Upper lobe of right lung (tissue), 1 donor: ENCODE data around the gene ZNF260. TPM values are rescaled to one million over a fixed set of nuclear protein-coding genes. Genes with fewer than 3 reads are reported as not detected.

Experiments
- ATAC-seq: fragments of 200-7000 bp; cut with Tn5 transposase; one replicate; pipeline ENCODE4 v1.9.1; 2020; ENCODE audit warnings: mild to moderate bottlenecking, moderate library complexity
- DNase-seq: peaks from one replicate; pipeline ENCODE4 v3.0.0-alpha.2; 2020
- H3K27ac ChIP-seq: fragments of 200-600 bp; one replicate; pipeline ENCODE4 v1.8.0; 2022
- H3K27me3 ChIP-seq: fragments of 200-600 bp; one replicate; pipeline ENCODE4 v1.8.0; 2022; ENCODE audit warnings: mild to moderate bottlenecking
- H3K36me3 ChIP-seq: fragments of 200-600 bp; one replicate; pipeline ENCODE4 v1.8.0; 2022
- H3K4me1 ChIP-seq: fragments of 200-600 bp; one replicate; pipeline ENCODE4 v1.8.0; 2022
- H3K4me3 ChIP-seq: fragments of 200-600 bp; one replicate; pipeline ENCODE4 v1.8.0; 2022; ENCODE audit warnings: mild to moderate bottlenecking
- H3K9me3 ChIP-seq: fragments of 200-600 bp; one replicate; pipeline ENCODE4 v1.8.0; 2022
- intact Hi-C: fragments of 100-400 bp; cut with DNase I; formaldehyde crosslinking; loops from one replicate; pipeline ENCODE4 v1.11.0; 2022
- total RNA-seq: library from RNA; stranded (reverse); fragmentation: NEBNext Ultra II Directional; extraction: Animal tissue kit (Norgen Biotek cat#: 25700); gene quantifications from one replicate; pipeline ENCODE4 v1.2.1, GENCODE V29; 2021
- TF ChIP-seq, protein P1 (sequence below): fragments of 200-600 bp; IDR thresholded peaks from one replicate; pipeline ENCODE4 v1.8.0; 2022; ENCODE audit warnings: antibody characterized with exemption
- donor health status: DM: no; HTN: yes; CAD: no; lungs with severe emphysema.

ZNF260 gene
- total RNA-seq, 1 donor from 2014 or later, result 10.5 TPM

DNA sequence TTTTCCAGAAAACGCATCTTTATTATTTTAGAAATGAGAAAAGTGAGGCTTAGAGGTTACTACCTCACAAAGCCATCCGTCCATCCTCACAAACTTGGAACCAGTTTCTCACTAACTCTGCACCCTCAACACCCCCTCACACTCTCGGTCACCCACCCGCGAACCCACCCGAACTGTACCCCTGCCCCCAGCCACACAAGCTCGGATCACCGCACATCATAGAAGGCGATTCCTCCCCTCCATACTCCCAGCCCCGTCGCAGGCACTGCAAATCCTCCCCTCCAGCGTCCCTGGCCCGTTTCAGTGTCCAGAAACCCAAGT is 238 bp downstream of the ZNF260 start:
- Histone ChIP-seq H3K27ac (peak overlapping the region; percentile 90), H3K4me3 (peak overlapping the region; percentile 68), H3K36me3 (peaks cover 5% of the 10 kb centered on the region), H3K4me1 (peaks cover 6% of the 10 kb centered on the region), H3K9me3 (peaks cover 21% of the 10 kb centered on the region), H3K27me3 (no peaks in the 10 kb centered on the region)
- intact Hi-C loops, result no loop called here
- TF ChIP-seq, protein P1, sequence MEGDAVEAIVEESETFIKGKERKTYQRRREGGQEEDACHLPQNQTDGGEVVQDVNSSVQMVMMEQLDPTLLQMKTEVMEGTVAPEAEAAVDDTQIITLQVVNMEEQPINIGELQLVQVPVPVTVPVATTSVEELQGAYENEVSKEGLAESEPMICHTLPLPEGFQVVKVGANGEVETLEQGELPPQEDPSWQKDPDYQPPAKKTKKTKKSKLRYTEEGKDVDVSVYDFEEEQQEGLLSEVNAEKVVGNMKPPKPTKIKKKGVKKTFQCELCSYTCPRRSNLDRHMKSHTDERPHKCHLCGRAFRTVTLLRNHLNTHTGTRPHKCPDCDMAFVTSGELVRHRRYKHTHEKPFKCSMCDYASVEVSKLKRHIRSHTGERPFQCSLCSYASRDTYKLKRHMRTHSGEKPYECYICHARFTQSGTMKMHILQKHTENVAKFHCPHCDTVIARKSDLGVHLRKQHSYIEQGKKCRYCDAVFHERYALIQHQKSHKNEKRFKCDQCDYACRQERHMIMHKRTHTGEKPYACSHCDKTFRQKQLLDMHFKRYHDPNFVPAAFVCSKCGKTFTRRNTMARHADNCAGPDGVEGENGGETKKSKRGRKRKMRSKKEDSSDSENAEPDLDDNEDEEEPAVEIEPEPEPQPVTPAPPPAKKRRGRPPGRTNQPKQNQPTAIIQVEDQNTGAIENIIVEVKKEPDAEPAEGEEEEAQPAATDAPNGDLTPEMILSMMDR, result no peak
- DNase-seq (no peak), ATAC-seq (no peak)

DNA sequence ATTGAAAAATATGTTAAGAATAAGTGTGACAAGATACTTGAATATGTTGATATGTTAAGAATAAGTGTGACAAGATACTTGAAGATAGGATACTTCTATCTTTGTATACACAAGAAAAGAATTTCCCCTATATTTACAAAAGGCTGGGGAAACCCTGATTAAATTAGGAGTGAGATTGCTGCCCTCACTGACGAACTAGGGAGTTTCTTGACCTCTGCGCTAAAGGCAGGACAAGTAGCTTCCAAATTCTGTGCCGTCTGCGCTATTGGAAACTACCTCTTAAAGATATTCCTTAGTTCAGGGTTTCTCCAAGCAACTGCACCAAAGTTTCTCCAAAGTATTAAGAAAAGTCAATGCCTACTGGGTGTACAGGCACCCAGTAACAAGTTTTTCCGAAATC is 730 bp downstream of the ZNF260 start:
- peaks cover 6% of the 10 kb centered on the region for H3K4me1 ChIP-seq
- intact Hi-C loops, result no loop called here
- H3K9me3 ChIP-seq, result peaks cover 23% of the 10 kb centered on the region
- H3K27me3 ChIP-seq, result no peaks in the 10 kb centered on the region
- ATAC-seq (no peak), DNase-seq (no peak)
- H3K4me3 ChIP-seq, result peak overlapping the region; percentile 68
- TF ChIP-seq, protein P1, result no peak
- peak overlapping the region; percentile 90 for H3K27ac ChIP-seq
- peaks cover 9% of the 10 kb centered on the region for H3K36me3 ChIP-seq

DNA sequence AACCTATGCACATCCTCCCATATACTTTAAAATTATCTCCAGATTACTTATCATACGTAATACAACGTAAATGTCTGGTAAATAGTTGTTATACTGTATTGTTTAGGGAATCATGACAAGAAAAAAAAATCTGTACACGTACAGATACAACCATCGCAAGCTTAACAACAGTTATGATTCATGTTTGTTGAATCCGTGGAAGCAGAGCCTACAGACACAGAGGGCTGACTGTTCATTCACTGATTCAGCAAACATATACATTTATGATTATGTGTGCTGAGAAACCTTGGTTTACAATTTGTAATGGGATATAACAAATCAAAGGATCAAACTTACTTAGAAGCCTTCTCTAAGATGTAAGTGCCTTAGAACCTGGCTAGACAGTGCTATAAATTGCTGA is 1.5 kb downstream of the ZNF260 start:
- peaks cover 6% of the 10 kb centered on the region for H3K4me1 ChIP-seq
- peaks cover 30% of the 10 kb centered on the region for H3K9me3 ChIP-seq
- DNase-seq (no peak), ATAC-seq (no peak)
- TF ChIP-seq, protein P1, result no peak
- no peaks in the 10 kb centered on the region for H3K27me3 ChIP-seq
- no peak overlapping the region for H3K27ac ChIP-seq
- no peak overlapping the region for H3K4me3 ChIP-seq
- intact Hi-C loops, result no loop called here
- peaks cover 9% of the 10 kb centered on the region for H3K36me3 ChIP-seq

DNA sequence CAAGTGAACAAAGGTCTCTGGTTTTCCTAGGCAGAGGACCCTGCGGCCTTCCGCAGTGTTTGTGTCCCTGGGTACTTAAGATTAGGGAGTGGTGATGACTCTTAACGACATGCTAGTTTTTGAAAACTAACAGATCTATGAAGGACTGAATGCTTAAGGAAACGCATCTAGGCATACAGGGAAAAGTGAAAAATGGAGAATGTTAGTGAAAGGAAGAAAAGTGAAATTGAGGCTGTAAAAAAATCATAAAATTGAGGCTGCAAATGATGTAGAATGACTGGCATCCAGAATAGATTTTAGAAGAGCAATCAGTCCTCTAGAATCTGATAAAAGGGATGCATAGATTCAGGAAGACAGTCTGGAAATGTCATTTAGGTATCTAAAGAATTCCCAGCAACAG is 3.5 kb downstream of the ZNF260 start:
- H3K4me3 ChIP-seq, result no peak overlapping the region
- H3K27ac ChIP-seq, result no peak overlapping the region
- intact Hi-C loops, result no loop called here
- peaks cover 44% of the 10 kb centered on the region for H3K9me3 ChIP-seq
- ATAC-seq (no peak), DNase-seq (no peak)
- peaks cover 9% of the 10 kb centered on the region for H3K36me3 ChIP-seq
- H3K4me1 ChIP-seq, result peaks cover 6% of the 10 kb centered on the region
- TF ChIP-seq, protein P1, result no peak
- no peaks in the 10 kb centered on the region for H3K27me3 ChIP-seq

DNA sequence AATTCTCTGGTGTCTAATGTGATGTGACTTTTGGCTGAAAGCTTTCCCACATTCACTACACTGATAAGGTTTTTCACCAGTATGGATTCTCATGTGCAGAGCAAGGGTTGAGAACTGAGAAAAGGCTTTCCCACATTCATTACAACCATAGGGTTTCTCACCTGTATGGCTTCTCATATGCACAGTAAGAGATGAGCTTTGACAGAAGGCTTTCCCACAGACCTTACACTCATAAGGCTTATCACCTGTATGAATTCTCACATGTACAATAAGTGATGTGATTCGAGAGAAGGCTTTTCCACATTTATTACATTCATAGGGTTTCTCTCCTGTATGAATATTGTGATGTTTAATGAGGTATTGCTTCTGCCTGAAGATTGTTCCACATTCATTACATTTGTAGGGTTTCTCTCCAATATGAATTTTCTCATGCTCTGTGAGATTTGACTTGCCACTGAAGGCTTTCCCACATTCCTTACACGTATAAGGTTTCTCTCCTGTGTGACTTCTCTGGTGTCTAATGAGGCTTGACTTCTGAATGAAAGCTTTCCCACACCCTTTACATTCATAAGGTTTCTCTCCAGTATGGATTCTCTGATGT is 14.0 kb downstream of the ZNF260 start:
- H3K27ac ChIP-seq, result no peak overlapping the region
- H3K27me3 ChIP-seq, result no peaks in the 10 kb centered on the region
- peaks cover 39% of the 10 kb centered on the region for H3K36me3 ChIP-seq
- TF ChIP-seq, protein P1, result no peak
- ATAC-seq, result no peak
- no peaks in the 10 kb centered on the region for H3K4me1 ChIP-seq
- peaks cover 98% of the 10 kb centered on the region for H3K9me3 ChIP-seq
- H3K4me3 ChIP-seq, result no peak overlapping the region
- no peak for DNase-seq
- intact Hi-C loops, result no loop called here

DNA sequence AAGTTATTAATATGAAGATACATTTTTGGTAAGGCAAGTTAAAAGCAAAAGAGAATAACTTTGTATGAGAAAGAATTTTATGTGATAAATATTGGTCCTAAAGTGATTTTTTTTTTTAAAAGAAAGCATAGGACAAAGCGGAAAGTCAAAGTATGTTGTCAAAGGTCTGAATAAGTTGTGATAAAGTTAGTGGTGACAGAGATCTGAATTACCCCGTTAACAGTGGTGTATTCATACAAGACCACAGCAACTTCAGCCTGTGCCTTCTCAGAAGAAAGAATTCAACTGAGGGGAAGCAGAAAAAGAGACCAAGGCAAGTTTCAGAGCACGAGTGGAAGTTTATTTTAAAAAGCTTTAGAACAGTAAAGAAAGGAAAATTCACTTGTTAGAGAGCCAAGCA is 19.7 kb downstream of the ZNF260 start:
- DNase-seq, result no peak
- no peaks in the 10 kb centered on the region for H3K36me3 ChIP-seq
- intact Hi-C loops, result no loop called here
- TF ChIP-seq, protein P1, result no peak
- H3K4me1 ChIP-seq, result no peaks in the 10 kb centered on the region
- H3K27ac ChIP-seq, result no peak overlapping the region
- H3K9me3 ChIP-seq, result peaks cover 82% of the 10 kb centered on the region
- no peak for ATAC-seq
- no peak overlapping the region for H3K4me3 ChIP-seq
- H3K27me3 ChIP-seq, result no peaks in the 10 kb centered on the region
